Hematopoietic multipotent progenitor cell treated with erythropoietin and hydrocortisone succinate and interleukin-3 and kit ligand, for 15 days (in vitro differentiated cells): ENCODE results near the gene TBC1D14.
"Not testable (repeated sequence)": the region's sequence is repeated elsewhere in the genome, so short reads cannot be mapped to it uniquely, and the experiment has no call there.

ENCODE experiments used
- DNase-seq: peaks from one replicate; pipeline ENCODE4 v3.0.0-alpha.2; 2015; ENCODE audit warnings: low spot score

TBC1D14 gene

GRCh38 chr4:6972911-6973310 lies 63.3 kb downstream of the TBC1D14 start:
- no peak for DNase-seq

DNA sequence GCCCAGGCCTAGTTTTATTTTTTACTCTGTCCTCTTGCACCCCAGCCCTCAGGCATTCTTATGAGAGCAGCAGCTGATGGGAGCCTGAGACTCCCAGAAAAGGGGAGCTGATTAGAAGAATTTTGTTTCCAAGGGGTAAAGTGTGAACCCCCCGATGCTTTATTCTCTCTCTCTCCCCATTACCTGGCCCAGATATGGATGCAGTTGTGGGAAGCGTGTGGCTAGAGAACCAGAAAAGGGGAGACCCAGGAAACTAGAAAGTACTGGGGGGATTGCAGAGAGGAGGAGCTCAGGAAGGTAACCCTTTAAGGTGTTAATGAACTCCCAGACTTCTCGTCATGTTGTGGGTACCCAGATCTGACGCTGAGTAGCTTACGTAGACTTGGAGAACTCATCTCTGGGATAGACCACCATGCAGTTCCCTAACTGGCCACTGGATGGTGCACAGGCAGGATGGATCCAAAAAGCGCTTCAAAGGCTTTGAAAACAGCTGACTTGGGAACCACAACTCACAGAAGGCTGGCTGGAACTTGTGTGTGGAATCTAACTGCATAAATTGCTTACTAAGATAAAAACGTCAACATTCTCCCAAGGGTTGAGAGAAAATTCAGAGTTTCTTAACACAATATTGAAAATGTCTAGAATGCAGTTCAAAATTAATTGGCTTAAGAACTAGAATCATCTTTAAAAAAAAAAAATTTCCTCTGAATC lies 64.7 kb downstream of the TBC1D14 start:
- peak; percentile 88 for DNase-seq

DNA sequence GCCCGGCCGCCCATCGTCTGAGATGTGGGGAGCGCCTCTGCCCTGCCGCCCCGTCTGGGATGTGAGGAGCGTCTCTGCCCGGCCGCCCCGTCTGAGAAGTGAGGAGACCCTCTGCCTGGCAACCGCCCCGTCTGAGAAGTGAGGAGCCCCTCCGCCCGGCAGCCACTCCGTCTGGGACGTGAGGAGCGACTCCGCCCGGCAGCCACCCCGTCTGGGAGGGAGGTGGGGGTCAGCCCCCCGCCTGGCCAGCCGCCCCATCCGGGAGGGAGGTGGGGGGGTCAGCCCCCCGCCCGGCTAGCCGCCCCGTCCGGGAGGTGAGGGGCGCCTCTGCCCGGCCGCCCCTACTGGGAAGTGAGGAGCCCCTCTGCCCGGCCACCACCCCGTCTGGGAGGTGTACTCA lies 68.2 kb downstream of the TBC1D14 start:
- DNase-seq = not testable (repeated sequence)

DNA sequence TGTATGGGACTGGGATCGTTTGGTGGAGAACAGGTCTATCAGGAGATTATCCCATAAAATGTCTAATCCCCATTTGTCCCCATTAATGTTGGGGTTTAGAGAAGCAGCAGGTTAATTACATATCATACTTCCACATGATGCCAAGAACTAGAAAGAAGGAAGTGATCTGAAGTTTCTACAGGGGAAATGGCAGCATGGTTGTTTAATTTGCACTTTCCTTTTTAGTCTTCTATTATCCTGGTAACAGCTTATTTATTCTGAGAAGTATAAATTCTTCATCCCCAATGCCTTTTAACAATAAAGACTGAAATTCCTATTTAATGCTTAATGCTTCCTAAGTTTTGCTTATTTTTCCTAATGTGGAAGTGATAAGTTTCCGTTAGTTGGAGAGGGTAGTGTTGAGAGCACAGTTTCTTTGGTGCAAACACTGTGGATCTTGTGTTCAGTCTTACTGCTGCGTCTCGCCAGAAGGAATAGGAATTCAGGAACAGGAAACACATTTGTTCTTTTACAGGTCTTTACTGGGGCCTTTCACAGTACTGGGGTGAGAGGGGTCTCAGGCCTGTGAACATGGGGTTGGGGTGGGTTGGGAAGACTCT lies 74.0 kb downstream of the TBC1D14 start:
- DNase-seq = no peak

DNA sequence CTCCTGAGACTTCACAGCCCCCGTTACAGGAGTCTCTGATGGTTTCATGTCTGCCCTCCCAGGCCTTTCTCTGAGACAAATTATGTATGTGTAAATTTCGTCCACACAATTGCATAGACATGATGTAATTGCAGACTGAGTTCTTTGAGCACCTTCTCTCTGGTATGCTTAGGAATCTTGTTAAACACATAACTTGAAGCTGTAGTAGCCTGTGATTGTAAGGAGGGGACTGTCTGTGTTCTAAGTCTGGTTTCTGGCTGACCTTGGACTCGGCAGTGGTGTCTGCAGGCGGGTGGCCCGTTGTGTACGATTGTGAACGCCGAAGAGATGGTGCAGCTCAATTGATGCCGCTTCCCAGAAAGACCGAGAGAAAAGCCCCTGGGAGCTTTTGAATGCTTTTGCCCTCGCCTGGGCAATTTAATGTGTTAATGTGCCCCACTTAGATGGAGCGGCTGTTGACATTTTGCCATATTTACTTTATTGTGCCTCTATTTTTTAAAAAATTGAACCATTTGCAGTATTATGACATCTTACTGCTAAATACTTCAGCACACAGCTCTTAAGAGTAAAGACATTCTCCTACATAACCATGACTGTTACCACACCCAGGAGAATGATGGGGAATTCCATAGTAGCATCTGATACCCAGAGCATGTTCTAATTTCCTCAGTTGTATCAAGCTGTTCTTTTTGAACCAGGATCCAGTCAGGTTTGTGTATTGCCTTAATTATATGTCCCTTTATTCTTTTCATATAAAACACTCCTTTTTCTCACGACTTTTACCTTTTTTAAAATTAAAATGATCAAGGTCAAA lies 75.2 kb downstream of the TBC1D14 start:
- no peak for DNase-seq

- DNase-seq = no peak
Observed at GRCh38 chr4:6986072-6986780, 76.6 kb downstream of the TBC1D14 start.

DNA sequence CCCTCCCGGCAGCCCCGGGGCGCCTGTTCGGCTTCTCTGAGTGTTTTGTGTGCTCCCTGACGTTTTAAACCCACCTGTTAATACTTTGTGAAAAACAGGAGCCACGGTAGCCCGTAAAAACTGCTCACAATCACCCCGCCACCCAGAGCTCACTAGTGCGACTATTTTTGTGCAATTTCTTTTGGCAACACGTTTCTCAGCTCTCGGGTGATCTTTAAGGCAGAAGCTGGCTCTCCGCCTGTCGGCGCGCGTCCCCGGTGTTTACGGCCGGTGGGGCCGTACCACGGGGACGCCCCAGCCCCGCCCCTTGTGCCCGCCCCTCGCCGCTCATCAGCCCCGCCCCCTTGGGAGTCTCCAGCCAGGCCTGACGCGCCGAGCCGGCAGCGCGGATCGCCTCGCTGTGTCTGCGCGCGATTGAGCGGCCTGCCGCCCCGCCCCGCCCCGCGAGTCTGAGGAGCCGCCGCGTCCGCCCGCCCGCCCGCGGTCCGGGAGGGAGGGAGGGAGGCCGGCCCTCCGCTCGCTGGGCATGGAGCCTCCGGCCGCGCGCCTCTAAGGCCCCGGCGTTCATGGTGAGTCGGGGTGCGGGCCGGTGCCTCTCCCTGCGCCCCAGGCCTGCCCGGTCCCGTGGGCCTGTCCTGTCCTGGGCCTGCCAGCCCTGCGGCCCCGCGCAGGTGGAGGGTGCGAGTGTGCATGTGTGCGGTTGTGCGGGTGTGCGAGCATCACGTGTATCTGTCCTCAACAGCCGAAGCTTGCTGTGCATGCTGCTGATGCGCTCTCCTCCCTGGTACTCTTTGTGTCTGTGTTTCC lies 77.4 kb downstream of the TBC1D14 start:
- peak; percentile 97 for DNase-seq

DNA sequence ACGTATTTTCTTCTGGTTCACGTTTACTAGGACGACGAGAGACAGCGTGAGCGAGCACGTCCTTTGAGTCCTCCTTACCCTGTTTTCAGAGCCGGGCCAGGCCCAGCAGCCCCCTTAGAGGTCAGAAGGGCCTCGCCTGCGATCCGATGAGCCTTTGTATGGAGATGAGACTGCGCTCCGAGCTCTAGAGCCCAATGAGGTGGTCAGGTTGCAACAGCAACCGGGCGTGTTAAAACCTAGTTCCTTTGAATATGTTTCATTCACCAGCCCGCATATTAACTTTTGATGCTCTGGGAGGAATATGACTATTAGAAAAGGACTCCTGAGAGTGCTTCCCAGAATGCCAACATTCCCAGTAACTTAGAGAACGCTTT lies 77.9 kb downstream of the TBC1D14 start:
- DNase-seq = no peak

- DNase-seq = no peak
Observed at GRCh38 chr4:6988016-6988715, 78.5 kb downstream of the TBC1D14 start.

DNA sequence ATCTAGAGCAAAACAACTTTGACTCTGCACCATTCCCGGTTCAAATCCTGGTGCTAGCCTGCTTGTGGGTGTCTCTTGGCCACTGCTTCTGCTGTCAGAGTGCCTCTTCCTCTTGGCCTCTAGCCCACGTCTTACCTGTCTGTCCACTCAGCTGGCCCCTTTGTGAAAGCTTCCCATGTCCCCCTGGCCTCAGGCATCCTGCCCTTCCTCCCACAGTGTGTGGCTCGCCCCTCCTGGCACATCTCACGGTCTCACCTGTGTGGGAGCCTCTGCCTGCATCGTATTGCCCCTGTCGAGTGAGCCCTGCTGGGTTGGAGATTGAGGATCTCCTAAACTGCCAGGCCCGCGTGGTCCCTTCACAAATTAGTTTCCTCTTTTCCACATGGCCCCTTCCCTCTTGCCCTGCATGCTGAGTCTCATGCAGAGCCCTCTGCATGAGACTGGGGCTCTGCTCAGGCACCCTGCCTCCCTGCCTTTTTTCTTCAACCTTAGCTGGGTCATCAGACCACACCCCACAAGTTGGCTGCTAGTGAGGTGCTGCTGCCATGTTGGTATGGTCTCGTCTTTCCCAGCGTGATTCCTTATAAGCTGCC lies 79.8 kb downstream of the TBC1D14 start:
- no peak for DNase-seq

- no peak for DNase-seq
Observed at GRCh38 chr4:6990661-6991060, 81.0 kb downstream of the TBC1D14 start.

- DNase-seq = no peak
Observed at GRCh38 chr4:6991249-6991648, 81.6 kb downstream of the TBC1D14 start.

DNA sequence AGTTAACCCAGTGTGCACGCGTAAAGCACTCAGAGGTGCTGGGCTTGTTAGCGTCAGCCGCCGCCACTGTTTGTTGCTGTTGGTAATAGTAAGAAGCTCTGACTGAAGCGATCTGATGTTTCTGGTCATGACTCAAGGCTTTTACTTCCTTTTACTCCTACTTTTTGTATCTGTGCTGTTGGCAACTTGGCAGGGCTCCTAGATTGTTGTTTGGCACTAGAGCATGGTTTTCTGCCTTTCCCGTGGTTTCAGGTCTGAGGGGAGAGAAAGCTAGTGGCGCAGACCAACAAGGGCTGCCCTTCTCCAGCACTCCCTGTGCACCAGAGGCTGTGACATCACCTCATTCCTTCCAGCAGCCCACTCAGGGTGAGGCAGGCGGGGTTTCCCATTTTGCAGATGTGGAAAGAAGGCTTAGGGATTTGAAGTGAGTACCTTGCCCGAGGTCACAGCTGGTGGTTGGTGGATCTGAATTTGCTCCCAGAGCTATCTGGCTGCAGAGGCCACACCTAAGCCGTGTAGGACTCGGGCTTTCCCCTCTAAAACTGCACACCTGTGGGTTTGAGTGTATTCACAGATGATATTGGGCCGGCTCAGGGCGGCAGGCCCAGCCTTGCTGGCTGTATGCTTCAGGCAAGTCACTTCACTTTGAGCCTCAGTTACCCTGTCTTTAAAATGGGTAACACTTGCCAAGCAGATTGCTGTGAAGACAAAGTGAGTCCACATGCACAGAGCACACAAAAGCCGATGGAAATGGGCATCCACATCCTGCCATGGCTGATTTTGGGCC lies 82.3 kb downstream of the TBC1D14 start:
- no peak for DNase-seq

DNA sequence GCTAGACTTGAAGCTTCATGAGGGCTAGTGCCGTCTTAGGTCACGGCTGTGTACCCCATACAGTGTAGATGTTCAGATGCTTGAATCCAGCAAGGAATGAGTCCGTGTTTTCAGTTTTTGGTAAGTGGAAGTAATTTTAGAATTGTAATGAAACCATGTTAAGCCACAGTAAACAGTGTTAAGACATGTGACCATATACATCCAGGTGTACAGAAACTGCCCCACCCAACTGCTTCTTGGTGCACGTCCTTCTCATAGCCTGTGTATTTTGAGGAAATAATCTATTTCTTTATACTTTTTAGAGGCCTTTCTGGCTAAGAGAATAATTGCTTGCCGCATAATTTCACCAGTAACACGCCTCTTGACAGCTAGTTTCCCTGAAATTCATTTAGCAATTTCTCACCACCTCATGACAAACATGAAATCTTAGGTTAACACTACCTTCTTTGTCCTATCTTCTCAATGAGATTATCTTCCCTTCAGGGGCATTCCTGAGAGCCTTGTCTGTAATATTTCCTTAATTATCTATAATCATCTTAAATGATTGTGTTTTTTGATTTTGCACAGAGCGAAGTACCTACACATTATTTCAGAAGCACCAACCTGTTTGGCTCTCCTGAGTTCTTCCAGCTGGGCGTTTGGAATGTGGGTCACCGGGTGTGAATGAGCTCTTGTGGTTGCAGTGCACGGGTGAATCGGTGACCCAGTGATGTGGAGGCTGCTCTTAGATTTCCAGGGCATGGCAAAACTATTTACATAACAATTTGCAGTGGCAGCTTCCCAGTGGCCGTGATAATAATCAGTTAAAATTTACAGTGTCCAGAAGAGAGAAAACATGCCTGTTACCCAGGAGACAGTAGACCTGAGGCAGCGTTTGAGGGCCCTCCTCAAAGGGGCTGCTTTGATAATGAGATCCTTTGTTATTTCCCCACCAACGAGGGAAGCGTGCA lies 83.4 kb downstream of the TBC1D14 start:
- DNase-seq = no peak

DNA sequence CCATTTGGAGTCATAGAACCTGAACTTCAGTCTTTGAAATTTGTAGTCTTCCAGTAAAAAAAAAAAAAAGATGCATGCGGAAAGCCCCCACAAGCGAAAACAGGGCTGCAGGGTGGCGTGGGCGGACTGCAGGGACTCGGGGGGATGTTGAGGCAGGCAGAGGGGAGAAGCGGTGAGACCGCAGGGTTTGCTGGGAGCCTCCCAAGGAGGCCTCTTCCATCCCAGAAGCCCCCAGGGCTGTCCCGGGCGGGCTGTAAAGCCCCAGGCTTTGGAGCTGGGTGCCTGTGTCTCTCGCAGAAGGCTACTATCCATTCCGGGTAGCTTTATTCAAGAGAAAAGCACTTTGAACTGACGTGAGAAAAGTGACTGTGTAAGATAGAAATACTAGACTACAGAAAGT lies 86.9 kb downstream of the TBC1D14 start:
- DNase-seq = no peak

DNA sequence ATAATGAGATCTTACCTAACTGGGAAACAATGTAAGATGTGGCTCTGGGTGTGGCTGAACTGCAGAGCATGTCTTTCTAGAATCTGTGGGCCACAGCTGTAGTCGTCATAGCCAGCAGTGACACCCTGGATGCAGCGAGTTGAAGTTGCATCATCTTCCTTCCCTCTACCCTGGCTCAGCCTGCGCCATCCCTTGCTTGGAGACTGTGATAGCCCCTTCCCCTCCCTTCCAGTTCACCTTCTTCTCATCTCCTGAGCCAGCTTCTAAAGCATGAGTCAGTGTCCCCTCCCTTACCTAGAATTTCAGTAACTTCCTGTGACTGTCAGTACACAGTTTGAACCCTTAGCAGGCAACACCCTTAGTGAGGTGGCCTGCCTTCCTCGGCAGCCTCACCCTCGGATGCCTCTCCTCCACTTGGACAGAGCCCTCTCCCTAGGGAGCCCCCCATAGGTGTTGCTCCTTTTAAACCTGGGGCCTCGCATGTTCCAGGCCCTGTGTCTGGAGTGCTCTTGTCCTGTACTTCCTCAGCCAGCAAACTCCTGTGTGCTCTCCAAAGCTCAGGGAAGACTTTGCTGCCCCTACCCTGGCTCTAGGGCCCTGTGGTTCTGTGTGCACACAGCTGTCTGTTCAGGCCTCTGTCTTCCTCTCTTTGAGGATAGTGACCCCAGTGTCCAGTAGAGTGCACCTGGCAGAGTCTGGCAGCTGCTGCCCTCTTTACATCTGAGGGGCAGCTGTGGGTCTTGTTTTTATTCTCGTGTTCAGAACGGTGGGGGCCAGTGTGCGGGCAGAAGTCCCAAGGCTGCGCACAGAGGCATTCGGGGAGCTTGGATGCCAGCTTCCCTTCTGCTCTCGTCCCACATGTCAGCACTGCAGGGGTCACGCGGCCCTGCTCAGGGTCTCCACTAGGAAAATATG lies 89.8 kb downstream of the TBC1D14 start:
- DNase-seq = no peak

DNA sequence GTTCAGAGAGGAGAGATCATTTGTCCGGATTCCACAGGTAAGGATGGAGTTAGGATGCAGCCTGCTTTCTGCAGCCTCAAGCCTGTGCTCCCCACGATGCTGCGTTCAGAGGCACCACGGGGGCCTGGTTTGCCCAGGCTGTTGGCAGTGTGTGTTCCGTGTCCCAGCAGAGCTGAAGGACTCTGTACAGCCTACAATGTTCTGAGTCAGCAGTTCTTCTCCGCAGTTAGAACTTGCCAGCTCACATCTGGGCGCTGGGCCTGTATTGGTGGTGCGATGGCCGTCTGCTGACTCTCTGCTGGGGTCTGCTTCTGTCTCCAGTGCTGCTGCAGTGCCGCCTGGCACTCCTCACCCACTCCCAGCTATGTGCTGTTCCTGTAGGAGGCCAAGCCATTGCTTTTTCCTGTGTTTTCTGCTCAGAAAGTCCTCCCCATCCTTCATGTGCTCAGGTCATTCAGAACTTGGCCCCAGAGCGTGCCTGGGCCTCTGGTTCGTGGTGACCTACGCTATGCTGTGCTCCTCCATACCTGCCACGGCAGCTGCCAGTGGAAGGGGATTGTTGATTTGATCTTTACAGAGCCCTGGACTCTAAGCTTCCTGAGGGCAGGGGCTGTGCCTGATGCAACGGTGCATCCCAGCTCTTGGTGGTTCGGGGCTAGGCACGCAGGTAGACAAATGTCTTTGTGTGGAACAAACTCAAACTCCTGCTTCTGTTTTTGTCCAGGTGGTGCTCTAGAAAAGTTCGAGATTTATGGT lies 91.0 kb downstream of the TBC1D14 start:
- no peak for DNase-seq
